Measurements from ENCODE around the gene ITIH3. TPM values are rescaled to one million over a fixed set of nuclear protein-coding genes. Genes with fewer than 3 reads are reported as not detected.

ITIH3 gene
- total RNA-seq, 1 experiment from 2014 or later: not detected

DNA sequence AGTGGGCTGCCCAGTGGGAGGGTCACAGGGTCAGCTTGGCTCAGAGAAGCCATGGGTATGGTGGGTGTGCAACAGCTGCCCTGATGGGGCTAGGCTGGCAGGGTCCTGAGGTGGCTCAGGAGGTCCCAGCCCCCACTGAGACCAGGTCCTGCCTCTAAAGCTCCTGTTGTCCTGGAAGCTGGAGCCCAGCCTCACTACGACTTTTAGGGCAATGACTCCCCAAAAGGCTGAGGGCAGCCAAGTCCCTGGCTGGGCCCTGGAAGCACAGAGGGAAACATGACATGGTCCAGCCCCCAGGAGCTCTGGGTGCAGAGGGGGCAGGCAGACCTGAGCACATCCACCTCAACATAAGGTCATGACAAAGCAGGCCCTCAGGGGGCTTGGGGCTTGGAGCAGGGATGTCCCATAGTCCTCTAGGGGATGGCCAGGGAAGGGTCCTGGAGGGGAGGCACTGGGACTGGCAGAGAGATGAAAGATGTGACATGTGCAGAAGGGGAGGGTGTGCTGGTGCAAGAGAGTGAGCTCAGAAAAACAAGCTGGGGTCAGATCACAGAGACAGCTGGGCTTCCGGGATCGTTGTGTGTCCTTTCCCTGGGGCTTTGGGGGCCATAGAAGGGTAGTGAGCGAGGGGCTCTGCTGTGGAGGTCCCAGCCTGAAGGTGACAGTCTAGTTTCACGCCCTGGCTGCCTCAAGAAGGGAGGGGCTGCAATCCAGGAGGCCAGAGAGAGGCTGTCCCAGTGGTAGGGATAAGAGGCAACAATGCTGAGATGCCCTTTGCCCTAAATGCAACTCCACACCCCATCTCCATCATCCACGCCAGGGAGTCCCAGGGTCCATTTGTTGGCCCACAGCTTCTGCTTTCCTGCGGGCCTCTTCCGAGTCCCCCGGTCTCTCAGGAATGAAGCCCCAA lies 639 bp upstream of the ITIH3 start:
- Histone ChIP-seq H3K56ac (ENCODE audit: insufficient read length, low read depth, low read length) (no peak overlapping the region), H2BK120ac (ENCODE audit: low read depth, low read length, poor library complexity, severe bottlenecking) (no peak overlapping the region), H2BK20ac (ENCODE audit: low read depth, low read length, poor library complexity, severe bottlenecking) (no peak overlapping the region), H2BK5ac (ENCODE audit: insufficient read length, low read length) (no peak overlapping the region), H2BK12ac (ENCODE audit: insufficient read length, low read depth, low read length) (no peak overlapping the region), H3K9me3 (ENCODE audit: control insufficient read depth, low read depth, low read length) (no peaks in the 10 kb centered on the region), H3K4ac (ENCODE audit: low read depth, low read length) (no peak overlapping the region), H3K4me1 (ENCODE audit: insufficient read depth, low read length) (no peaks in the 10 kb centered on the region), H2BK15ac (ENCODE audit: low read depth, low read length) (no peak overlapping the region), H3T11ph (ENCODE audit: low read length) (no peak overlapping the region), H3K79me2 (ENCODE audit: insufficient read depth, low read length) (no peaks in the 10 kb centered on the region), H3K27me3 (ENCODE audit: insufficient read depth, low read length) (no peaks in the 10 kb centered on the region), H2AFZ (ENCODE audit: low read length) (no peak overlapping the region), H3K79me1 (ENCODE audit: insufficient read depth, low read depth, low read length, poor library complexity, severe bottlenecking) (no peaks in the 10 kb centered on the region), H3K14ac (ENCODE audit: insufficient read depth, low read length) (no peak overlapping the region), H4K8ac (replicated peaks; ENCODE audit: insufficient read length, low read depth, low read length) (no peak overlapping the region), H4K91ac (ENCODE audit: insufficient read length, low read depth, low read length) (no peak overlapping the region), H3K9ac (ENCODE audit: extremely low read depth, insufficient read length, low read length) (no peak overlapping the region), H4K5ac (ENCODE audit: insufficient read length, low read depth, low read length) (no peak overlapping the region), H2AK5ac (ENCODE audit: insufficient read length, low read length) (no peak overlapping the region), H3K18ac (ENCODE audit: insufficient read length, low read depth, low read length) (no peak overlapping the region), H3K23ac (ENCODE audit: insufficient read length, low read depth, low read length) (no peak overlapping the region), H3K23me2 (ENCODE audit: insufficient read length, low read depth, low read length, poor library complexity, severe bottlenecking) (no peaks in the 10 kb centered on the region), H3K27ac (ENCODE audit: insufficient read length, low read depth, low read length) (no peak overlapping the region), H4K20me1 (ENCODE audit: control insufficient read depth, insufficient read depth, insufficient read length) (no peaks in the 10 kb centered on the region), H3K4me2 (ENCODE audit: insufficient read depth, insufficient read length, low read length) (no peak overlapping the region)
- TF ChIP-seq, protein P1, sequence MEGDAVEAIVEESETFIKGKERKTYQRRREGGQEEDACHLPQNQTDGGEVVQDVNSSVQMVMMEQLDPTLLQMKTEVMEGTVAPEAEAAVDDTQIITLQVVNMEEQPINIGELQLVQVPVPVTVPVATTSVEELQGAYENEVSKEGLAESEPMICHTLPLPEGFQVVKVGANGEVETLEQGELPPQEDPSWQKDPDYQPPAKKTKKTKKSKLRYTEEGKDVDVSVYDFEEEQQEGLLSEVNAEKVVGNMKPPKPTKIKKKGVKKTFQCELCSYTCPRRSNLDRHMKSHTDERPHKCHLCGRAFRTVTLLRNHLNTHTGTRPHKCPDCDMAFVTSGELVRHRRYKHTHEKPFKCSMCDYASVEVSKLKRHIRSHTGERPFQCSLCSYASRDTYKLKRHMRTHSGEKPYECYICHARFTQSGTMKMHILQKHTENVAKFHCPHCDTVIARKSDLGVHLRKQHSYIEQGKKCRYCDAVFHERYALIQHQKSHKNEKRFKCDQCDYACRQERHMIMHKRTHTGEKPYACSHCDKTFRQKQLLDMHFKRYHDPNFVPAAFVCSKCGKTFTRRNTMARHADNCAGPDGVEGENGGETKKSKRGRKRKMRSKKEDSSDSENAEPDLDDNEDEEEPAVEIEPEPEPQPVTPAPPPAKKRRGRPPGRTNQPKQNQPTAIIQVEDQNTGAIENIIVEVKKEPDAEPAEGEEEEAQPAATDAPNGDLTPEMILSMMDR (conservative IDR thresholded peaks at IDR 0.05): no peak
- H3K36me3 Mint-ChIP-seq (ENCODE audit: insufficient read depth in 1 of 3, low read depth in 3 of 3): no peaks in the 10 kb centered on the region; a peak in 1 of 7 replicates
- DNase-seq: no peak
- peaks cover 3% of the 10 kb centered on the region for H3K27me3 Mint-ChIP-seq (ENCODE audit: low read depth)
- H3K27ac Mint-ChIP-seq: no peak overlapping the region
- no CpG with 5 or more reads among the region's 9 CpGs for WGBS (ENCODE audit: extremely low coverage, insufficient read length, low lambda C conversion rate)
- H3K4me1 Mint-ChIP-seq: peaks cover 2% of the 10 kb centered on the region in 2 experiments; a peak in 2 of 4 replicates
- no peaks in the 10 kb centered on the region; a peak in 1 of 5 replicates for H3K9me3 Mint-ChIP-seq
- no peak overlapping the region for H3K4me3 Mint-ChIP-seq

Data from H9 (cell line).